Measurements from ENCODE around the gene GDF10. TPM values are rescaled to one million over a fixed set of nuclear protein-coding genes. Genes with fewer than 3 reads are reported as not detected.

The GDF10 gene
- total RNA-seq, 1 experiment from 2014 or later, result 0.20 TPM

DNA sequence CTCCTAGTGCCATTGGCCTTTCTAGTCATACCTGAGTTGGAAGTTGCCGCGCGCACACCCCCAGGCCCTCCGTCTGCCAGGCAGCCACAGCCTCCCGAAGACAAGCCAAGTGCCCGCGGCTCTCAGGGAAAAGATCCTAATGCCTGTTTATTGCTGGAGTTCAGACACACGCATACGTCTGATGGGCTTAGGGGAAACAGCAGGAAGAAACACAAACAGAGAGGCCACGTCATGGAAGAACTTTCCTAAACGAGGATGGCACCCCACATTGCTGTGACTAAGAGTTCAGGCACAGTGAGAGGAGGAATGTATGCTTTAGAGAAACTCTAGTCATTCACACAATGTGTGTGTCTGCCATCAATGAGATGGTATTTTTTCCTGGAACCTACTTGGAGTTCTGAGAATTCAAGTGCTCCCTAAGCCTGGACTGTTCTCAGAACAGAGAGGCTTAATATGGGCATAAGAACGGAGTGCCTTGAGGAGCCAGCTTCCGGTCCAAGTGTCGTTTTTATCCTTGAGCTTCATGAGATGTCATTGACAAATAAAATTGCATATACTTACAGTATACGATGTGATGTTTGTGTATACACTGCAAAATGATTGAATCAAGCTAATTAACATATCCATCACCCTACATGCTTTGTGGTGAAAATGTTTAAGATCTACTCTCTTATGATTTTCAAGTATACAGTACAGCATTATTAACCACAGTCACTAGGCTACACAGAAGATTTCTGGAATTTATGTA is 36.6 kb downstream of the GDF10 start:
- no peak overlapping the region for H3K4me3 Mint-ChIP-seq
- Histone ChIP-seq H2AK5ac (ENCODE audit: insufficient read length, low read length) (no peak overlapping the region), H3K4me1 (ENCODE audit: insufficient read depth, low read length) (no peaks in the 10 kb centered on the region), H2AFZ (ENCODE audit: low read length) (no peak overlapping the region), H3K4ac (ENCODE audit: low read depth, low read length) (no peak overlapping the region), H4K20me1 (ENCODE audit: control insufficient read depth, insufficient read depth, insufficient read length) (no peaks in the 10 kb centered on the region), H2BK12ac (ENCODE audit: insufficient read length, low read depth, low read length) (no peak overlapping the region), H4K8ac (replicated peaks; ENCODE audit: insufficient read length, low read depth, low read length) (no peak overlapping the region), H2BK5ac (ENCODE audit: insufficient read length, low read length) (no peak overlapping the region), H3K23me2 (ENCODE audit: insufficient read length, low read depth, low read length, poor library complexity, severe bottlenecking) (no peaks in the 10 kb centered on the region), H3K56ac (ENCODE audit: insufficient read length, low read depth, low read length) (no peak overlapping the region), H4K5ac (ENCODE audit: insufficient read length, low read depth, low read length) (no peak overlapping the region), H3K27me3 (ENCODE audit: insufficient read depth, low read length) (no peaks in the 10 kb centered on the region), H2BK120ac (ENCODE audit: low read depth, low read length, poor library complexity, severe bottlenecking) (no peak overlapping the region), H3K9ac (ENCODE audit: extremely low read depth, insufficient read length, low read length) (no peak overlapping the region), H2BK15ac (ENCODE audit: low read depth, low read length) (no peak overlapping the region), H3K4me2 (ENCODE audit: insufficient read depth, insufficient read length, low read length) (no peak overlapping the region), H3T11ph (ENCODE audit: low read length) (no peak overlapping the region), H3K79me2 (ENCODE audit: insufficient read depth, low read length) (no peaks in the 10 kb centered on the region), H3K27ac (ENCODE audit: insufficient read length, low read depth, low read length) (no peak overlapping the region), H3K23ac (ENCODE audit: insufficient read length, low read depth, low read length) (no peak overlapping the region), H3K18ac (ENCODE audit: insufficient read length, low read depth, low read length) (no peak overlapping the region), H2BK20ac (ENCODE audit: low read depth, low read length, poor library complexity, severe bottlenecking) (no peak overlapping the region), H4K91ac (ENCODE audit: insufficient read length, low read depth, low read length) (no peak overlapping the region), H3K14ac (ENCODE audit: insufficient read depth, low read length) (no peak overlapping the region), H3K9me3 (ENCODE audit: control insufficient read depth, low read depth, low read length) (no peaks in the 10 kb centered on the region), H3K79me1 (ENCODE audit: insufficient read depth, low read depth, low read length, poor library complexity, severe bottlenecking) (no peaks in the 10 kb centered on the region)
- no peak overlapping the region; a peak in 1 of 7 replicates for H3K27ac Mint-ChIP-seq
- no peak for TF ChIP-seq CTCF (conservative IDR thresholded peaks at IDR 0.05)
- WGBS (ENCODE audit: extremely low coverage, insufficient read length, low lambda C conversion rate), result no CpG with 5 or more reads among the region's 15 CpGs
- no peaks in the 10 kb centered on the region for H3K27me3 Mint-ChIP-seq (ENCODE audit: low read depth)
- H3K4me1 Mint-ChIP-seq, result peaks cover 3 to 5% of the 10 kb centered on the region in 2 experiments; a peak in 3 of 4 replicates
- no peak for DNase-seq
- H3K9me3 Mint-ChIP-seq, result no peaks in the 10 kb centered on the region
- no peaks in the 10 kb centered on the region for H3K36me3 Mint-ChIP-seq (ENCODE audit: insufficient read depth in 1 of 3, low read depth in 3 of 3)
